ENCODE measurements around the gene LHPP.

The LHPP gene

GRCh38 chr10:124537891-124538290, 76.3 kb downstream of the LHPP start:
- no peak for TF ChIP-seq SNAI2 (CRISPR knock-in tag; IDR thresholded peaks at IDR 0.05)
- no peak for TF ChIP-seq POU6F1 (CRISPR knock-in tag; IDR thresholded peaks at IDR 0.05; ENCODE audit: borderline replicate concordance, low read depth)
- no peak for TF ChIP-seq TOX (CRISPR knock-in tag; IDR thresholded peaks at IDR 0.05; ENCODE audit: borderline replicate concordance)
- no peak for ATAC-seq

- ATAC-seq, result no peak
- TF ChIP-seq GLIS3 (CRISPR knock-in tag; IDR thresholded peaks at IDR 0.05) (no peak), PATZ1 (CRISPR knock-in tag; IDR thresholded peaks at IDR 0.05; ENCODE audit: borderline replicate concordance) (no peak), RARB (CRISPR knock-in tag; IDR thresholded peaks at IDR 0.05) (no peak), TCF4 (CRISPR knock-in tag; IDR thresholded peaks at IDR 0.05; ENCODE audit: borderline replicate concordance) (no peak), BACH2 (CRISPR knock-in tag; IDR thresholded peaks at IDR 0.05; ENCODE audit: borderline replicate concordance) (no peak), ZNF70 (CRISPR knock-in tag; IDR thresholded peaks at IDR 0.05) (no peak), CSDC2 (CRISPR knock-in tag; IDR thresholded peaks at IDR 0.05) (no peak), ISL1 (CRISPR knock-in tag; IDR thresholded peaks at IDR 0.05) (no peak), ARNTL (CRISPR knock-in tag; IDR thresholded peaks at IDR 0.05; ENCODE audit: borderline replicate concordance, low read depth) (no peak), ESRRG (CRISPR knock-in tag; IDR thresholded peaks at IDR 0.05) (no peak), POU6F1 (CRISPR knock-in tag; IDR thresholded peaks at IDR 0.05; ENCODE audit: borderline replicate concordance, low read depth) (no peak), TOX (CRISPR knock-in tag; IDR thresholded peaks at IDR 0.05; ENCODE audit: borderline replicate concordance) (no peak), CSRNP3 (CRISPR knock-in tag; IDR thresholded peaks at IDR 0.05) (no peak), ZNF8 (CRISPR knock-in tag; IDR thresholded peaks at IDR 0.05) (no peak), ZC3H10 (CRISPR knock-in tag; IDR thresholded peaks at IDR 0.05) (no peak)
These were observed 77.1 kb downstream of the LHPP start for GRCh38 chr10:124538706-124539105.

GRCh38 chr10:124539935-124540641, 78.5 kb downstream of the LHPP start:
- peak; percentile 88 for ATAC-seq
- TF ChIP-seq TSHZ2 (CRISPR knock-in tag; IDR thresholded peaks at IDR 0.05), result 0 out of 2 replicates have a peak, but pooled peaks have one; percentile 28
- no peak for TF ChIP-seq ESRRG (CRISPR knock-in tag; IDR thresholded peaks at IDR 0.05)

Data from SK-N-SH treated with all-trans-retinoic acid at 6 μM for 48 hours (cell line).